ENCODE data around the gene PLXNB2.

GRCh38 chr22:50255607-50256006 is 51.8 kb downstream of the PLXNB2 start:
- TF ChIP-seq CTCF (IDR thresholded peaks at IDR 0.05; ENCODE audit: poor library complexity, severe bottlenecking) = no peak
- TF ChIP-seq POLR2AphosphoS5 (IDR thresholded peaks at IDR 0.05) = no peak
- no peak for TF ChIP-seq RAD21 (conservative IDR thresholded peaks at IDR 0.05)
- no peak for TF ChIP-seq EP300 (conservative IDR thresholded peaks at IDR 0.05; ENCODE audit: poor library complexity, severe bottlenecking)
- TF ChIP-seq EZH2 (IDR thresholded peaks at IDR 0.05; ENCODE audit: borderline replicate concordance, insufficient read depth, low read length, poor library complexity, severe bottlenecking) = no peak
- no peak for TF ChIP-seq TAF1 (IDR thresholded peaks at IDR 0.05; ENCODE audit: low read depth)
- no peak for TF ChIP-seq MXI1 (conservative IDR thresholded peaks at IDR 0.05; ENCODE audit: poor library complexity, severe bottlenecking)

Data from neural cell (in vitro differentiated cells).